ENCODE data around the gene C2orf76.

C2orf76 gene

GRCh38 chr2:119265693-119266066 is 101.0 kb downstream of the C2orf76 start:
- no peak for DNase-seq (ENCODE audit: low spot score)
- no peak for FAIRE-seq

GRCh38 chr2:119264781-119265692 is 101.6 kb downstream of the C2orf76 start:
- DNase-seq (ENCODE audit: low spot score) (peak; percentile 53), FAIRE-seq (no peak)

GRCh38 chr2:119263656-119264055 is 103.0 kb downstream of the C2orf76 start:
- no peak for FAIRE-seq
- no peak for DNase-seq (ENCODE audit: low spot score)

- FAIRE-seq (no peak), DNase-seq (ENCODE audit: low spot score) (no peak)
These were observed 103.6 kb downstream of the C2orf76 start for GRCh38 chr2:119263025-119263424.

GRCh38 chr2:119261493-119262225 is 105.0 kb downstream of the C2orf76 start:
- FAIRE-seq: no peak
- DNase-seq (ENCODE audit: low spot score): no peak

GRCh38 chr2:119260646-119261492 is 105.8 kb downstream of the C2orf76 start:
- peak; percentile 32 for DNase-seq (ENCODE audit: low spot score)
- peak; percentile 17 for FAIRE-seq

GRCh38 chr2:119259296-119259860 is 107.3 kb downstream of the C2orf76 start:
- FAIRE-seq (no peak), DNase-seq (ENCODE audit: low spot score) (no peak)

- no peak for FAIRE-seq
These were observed 109.4 kb downstream of the C2orf76 start for GRCh38 chr2:119257198-119257597.

GRCh38 chr2:119256582-119256921 is 110.1 kb downstream of the C2orf76 start:
- DNase-seq (ENCODE audit: low spot score) (no peak), FAIRE-seq (no peak)

More at GRCh38 chr2:119257198-119257597, 109.4 kb downstream of the C2orf76 start:
- no peak for DNase-seq (ENCODE audit: low spot score)

- DNase-seq (ENCODE audit: low spot score) (peak; percentile 97), FAIRE-seq (peak; percentile 98)
These were observed 110.7 kb downstream of the C2orf76 start for GRCh38 chr2:119255760-119256581.

- FAIRE-seq (no peak), DNase-seq (ENCODE audit: low spot score) (no peak)
These were observed 112.0 kb downstream of the C2orf76 start for GRCh38 chr2:119254601-119255080.

GRCh38 chr2:119253760-119254600 is 112.7 kb downstream of the C2orf76 start:
- FAIRE-seq (no peak), DNase-seq (ENCODE audit: low spot score) (no peak)

- DNase-seq (ENCODE audit: low spot score) (no peak), FAIRE-seq (no peak)
These were observed 113.4 kb downstream of the C2orf76 start for GRCh38 chr2:119253114-119253702.
